Raji (cell line): Measurements from ENCODE around the gene ADGRD2.

ENCODE experiments used
- POLR2A ChIP-seq: IDR thresholded peaks from 2 replicates; pipeline ENCODE4 v1.6.1; 2011; ENCODE audit warnings: low read depth, low read length, control low read depth; ENCODE audit not compliant: insufficient read depth

ADGRD2 gene

GRCh38 chr9:124465736-124466135 lies 15.5 kb downstream of the ADGRD2 start:
- TF ChIP-seq POLR2A: no peak

- no peak for TF ChIP-seq POLR2A
Observed at GRCh38 chr9:124467410-124468060, 17.3 kb downstream of the ADGRD2 start.

GRCh38 chr9:124468061-124468740 lies 17.9 kb downstream of the ADGRD2 start:
- no peak for TF ChIP-seq POLR2A

DNA sequence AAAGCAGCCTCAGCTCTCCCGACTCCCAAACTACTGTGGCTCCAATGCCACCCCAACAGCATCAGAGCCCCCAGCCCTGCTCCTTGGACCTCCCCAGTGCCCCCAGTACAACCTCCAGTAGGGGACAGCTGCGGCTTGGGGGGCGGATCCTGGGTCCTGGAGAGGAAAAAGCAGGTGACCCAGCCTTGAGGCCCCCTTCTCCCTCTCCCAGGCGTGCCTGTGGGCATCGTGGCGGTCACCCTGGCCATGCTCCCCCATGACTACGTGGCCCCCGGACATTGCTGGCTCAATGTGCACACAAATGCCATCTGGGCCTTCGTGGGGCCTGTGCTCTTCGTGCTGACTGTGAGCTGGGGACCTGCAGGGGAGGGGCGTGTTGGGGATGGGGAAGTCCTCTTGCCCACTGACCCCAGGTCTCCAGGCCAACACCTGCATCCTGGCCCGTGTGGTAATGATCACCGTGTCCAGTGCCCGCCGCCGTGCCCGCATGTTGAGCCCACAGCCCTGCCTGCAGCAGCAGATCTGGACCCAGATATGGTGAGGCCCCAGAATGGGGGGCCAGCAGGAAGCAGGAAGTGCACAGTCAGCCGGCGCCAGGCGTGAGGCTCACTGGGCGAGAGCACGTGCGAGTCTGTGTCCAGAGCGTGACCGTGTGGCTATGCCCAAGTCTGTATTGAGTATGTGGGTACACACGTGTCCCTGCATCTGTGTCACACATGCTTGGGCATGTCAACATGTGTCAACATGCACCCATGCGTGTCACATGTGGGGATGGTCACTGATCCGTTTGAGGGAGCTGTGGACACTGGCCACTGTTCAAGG lies 19.0 kb downstream of the ADGRD2 start:
- TF ChIP-seq POLR2A: no peak

GRCh38 chr9:124470306-124470705 lies 20.1 kb downstream of the ADGRD2 start:
- no peak for TF ChIP-seq POLR2A

DNA sequence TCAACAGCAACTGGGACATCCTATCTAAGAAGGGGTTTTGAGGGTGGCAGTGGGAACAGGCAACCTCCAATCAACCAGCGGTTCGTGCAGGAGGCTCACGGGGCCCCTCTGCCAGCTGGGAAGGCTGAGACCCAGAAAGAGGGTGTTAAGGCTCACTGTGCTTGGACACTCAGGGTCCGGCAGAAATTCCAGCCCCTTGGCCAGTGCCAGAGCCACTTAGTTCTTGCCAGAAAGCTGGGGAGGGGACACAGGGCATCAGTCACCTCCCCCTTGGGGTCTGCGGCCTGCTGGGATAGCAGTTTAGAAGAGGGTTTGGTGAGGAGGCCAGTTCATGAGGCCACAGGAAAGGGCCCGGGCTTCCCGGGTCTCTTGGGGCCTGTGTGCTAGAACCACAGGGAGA lies 20.5 kb downstream of the ADGRD2 start:
- no peak for TF ChIP-seq POLR2A

DNA sequence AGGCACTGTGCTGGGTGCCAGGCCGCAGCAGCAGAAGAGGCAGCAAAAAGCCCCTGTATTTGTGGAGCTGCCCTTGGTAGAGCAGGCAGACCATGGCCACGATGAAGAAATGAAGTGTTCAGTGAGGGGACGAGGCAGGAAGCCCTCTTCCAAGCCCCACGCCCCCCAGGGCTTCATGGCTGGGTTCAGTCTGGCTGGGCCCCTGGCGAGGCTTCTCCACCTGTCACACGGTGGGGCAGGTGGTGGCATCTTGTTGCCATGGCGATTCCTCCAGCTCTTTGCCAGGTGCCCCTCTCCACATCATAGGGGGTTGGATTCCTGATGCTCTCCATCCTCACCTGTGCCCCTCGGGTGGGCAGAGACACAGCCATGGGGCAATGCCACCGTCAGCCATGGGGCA lies 21.5 kb downstream of the ADGRD2 start:
- no peak for TF ChIP-seq POLR2A

DNA sequence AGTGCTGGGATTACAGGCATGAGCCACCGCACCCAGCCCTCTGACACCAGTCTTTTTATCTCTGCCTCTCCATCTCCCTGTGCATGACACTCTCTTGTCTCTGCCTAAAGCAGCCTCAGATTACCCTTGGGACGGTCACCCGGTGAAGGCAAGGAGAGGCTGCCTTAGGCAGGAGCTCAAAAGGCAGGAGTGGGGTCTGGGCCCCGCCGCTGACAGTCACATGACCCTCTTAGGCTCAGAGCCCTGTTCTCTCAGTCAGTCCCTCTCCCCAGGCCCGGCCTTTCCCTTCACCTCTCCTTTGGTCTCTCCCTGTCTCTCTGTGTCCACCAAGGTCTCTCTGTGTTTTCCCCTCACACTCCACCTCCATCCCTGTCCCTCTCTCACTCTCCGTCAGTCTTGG lies 22.5 kb downstream of the ADGRD2 start:
- TF ChIP-seq POLR2A: no peak

DNA sequence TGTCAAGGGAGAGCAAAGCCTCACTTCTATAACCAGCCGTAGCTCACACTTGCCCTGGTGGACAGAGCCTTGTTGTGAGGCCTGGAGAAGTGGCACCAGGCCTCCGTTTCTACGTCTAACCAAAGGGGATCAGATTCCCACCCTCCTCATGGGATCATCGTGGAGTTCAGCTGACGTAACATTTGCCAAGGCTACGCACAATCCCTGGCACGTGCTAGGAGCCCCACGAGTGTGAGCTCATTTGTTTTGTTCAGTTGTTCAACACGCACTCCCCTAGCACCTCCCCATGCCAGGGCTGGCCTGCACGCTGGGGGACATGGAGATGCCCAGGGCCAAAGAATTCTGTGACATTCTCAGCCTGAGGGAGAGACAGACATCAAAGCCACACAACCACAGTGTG lies 23.1 kb downstream of the ADGRD2 start:
- TF ChIP-seq POLR2A: no peak

DNA sequence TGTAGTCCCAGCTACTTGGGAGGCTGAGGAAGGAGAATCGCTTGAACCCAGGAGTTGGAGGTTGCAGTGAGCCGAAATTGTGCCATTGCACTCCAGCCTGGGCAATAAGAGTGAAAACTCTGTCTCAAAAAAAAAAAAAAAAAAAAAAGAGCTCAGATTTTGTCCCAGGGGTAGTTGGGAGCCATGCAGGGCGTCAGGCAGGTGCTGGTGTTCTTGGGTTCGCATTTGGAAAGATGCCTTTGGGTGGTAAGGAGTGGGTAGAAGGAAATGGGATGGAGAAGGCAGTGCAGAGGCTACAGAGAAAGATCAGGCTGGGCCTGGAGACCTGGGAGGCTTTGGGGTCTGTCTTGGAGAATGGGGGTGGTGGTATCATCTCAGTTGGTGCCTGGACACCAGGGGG lies 23.9 kb downstream of the ADGRD2 start:
- TF ChIP-seq POLR2A: no peak

DNA sequence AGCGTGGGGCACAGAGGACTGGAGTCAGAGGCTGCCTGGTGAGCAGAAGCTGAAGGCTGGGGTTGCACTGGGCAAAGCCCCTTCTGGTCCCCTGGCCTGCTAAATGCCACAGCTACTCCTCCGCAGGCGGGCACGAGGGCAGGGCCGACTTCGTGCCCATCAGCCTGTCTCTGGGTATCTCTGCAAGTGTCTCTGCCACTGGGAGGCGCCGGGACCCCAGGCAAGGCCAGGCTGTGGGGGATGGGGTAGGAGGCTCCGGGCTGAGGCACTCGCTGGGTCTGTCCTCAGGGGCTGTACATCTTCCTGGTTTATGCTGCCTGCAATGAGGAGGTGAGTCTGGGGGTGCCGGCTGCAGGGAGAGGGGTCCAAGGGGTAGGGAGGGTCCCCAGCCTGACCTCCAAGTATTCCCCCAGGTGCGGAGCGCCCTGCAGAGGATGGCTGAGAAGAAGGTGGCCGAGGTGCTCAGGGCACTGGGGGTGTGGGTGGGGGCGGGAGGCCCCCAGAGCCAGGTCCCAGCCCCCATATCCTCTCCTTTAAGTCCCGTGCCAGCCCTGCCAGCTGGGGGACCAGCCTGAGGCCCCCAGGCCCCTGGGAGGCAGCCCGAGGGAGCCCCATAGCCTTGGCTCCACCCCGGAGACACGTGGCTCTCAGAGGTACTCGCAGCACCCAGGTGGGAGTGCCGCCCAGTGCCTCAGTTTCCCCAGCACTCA lies 25.1 kb downstream of the ADGRD2 start:
- no peak for TF ChIP-seq POLR2A

DNA sequence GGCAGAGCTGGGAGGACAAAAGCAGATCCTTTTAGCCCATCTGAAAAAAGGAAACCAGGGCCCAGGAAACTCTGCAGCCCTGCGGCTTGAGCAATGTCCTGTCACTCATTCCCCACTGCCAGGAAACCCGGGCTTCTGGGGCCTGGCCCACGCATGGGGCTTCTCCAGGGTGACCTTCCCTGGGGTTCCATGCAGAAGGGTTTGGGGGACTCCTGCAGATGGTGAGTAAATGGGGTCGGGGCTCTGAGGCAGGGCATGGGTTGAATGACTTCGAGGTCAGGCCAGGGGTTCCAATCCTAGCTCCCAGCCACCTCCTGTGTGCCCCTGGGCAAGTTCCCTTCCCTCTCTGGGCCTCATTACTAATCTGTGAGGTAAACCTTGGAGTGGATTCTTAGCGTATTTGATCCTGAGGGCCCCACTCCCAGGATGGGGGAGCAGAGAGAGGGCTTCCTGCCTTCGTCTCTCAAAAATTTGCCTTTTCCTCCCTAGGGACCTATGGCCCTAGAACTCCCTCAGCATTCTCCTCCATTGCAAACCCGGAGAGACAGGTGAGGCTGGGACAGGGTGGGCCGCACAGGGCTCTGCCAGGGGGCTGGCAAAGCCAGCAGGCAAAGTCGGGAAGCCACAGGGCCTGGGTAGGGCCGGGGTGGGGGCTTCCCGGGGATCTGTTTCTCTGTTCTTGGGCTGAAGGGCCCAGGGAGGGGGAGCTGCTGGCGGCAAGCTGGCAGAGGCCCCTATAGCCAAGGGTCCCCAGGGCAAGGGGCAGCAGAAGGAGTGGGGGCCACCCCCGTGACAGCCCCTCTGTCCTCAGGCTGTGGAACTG lies 25.8 kb downstream of the ADGRD2 start:
- TF ChIP-seq POLR2A: no peak

- no peak for TF ChIP-seq POLR2A
Observed at GRCh38 chr9:124477211-124477647, 27.0 kb downstream of the ADGRD2 start.

DNA sequence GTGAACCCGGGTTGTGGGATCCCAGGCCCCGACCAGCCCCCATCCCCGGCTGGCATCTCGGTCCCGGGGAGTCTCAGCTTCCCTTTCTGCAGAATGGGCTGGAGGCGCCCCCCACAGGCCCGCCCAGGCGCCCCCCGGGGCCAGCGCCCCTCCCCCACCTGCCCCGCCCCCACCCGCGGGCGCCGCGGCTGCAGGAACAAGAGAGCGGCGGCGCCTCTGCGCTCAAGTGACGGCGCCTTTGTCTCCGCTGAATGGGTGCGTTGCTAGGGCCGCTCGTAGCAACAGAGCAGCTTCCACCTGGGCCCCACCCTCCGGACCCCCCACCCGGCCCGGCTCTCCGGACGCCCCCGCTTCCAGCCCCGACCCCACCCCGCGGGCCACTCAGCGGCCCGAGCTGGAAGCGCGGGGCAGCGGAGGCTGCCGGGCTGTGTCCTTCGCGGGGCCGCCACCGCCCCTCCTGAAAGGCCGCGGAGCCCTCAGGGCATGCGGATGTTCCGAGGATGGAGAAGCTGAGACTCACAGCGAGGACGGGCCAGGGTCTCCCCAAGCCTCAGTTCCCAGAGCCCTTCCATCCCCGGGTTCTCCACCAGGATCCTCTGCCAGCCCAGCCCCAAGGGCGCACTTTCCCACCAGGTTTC lies 27.5 kb downstream of the ADGRD2 start:
- TF ChIP-seq POLR2A: no peak

- no peak for TF ChIP-seq POLR2A
Observed at GRCh38 chr9:124478354-124478753, 28.1 kb downstream of the ADGRD2 start.

DNA sequence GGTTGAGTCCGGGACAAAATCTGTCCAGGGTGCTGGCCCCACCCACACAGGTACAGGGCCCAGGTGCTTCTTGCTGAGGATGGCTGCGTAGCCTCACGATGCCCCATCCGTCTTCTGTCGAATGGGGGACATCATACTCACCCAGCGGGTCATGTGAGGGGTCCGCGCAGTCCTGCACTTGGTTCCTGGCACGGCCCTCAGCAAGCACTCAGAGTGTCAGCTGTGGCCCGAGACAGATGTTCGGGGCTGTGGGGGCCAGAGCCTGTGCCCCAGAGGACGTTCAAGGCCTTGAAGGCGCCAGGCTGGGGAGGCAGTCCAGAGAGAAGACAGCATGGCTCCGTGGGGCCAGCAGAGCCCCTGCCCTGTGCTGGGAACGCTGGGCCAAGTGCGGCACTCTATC lies 29.1 kb downstream of the ADGRD2 start:
- TF ChIP-seq POLR2A: no peak
